NB4 (cell line): ENCODE measurements around the gene SASH1.

Source experiments
- DNase-seq: peaks from one replicate; pipeline ENCODE4 v3.0.0; 2010; ENCODE audit warnings: low read depth
- H3K4me3 ChIP-seq: one replicate; pipeline ENCODE4 v1.5.1; 2011; ENCODE audit warnings: mild to moderate bottlenecking, low read depth, low read length, moderate library complexity
- CTCF ChIP-seq: IDR thresholded peaks from one replicate; pipeline ENCODE4 v1.5.1; 2012; ENCODE audit warnings: low read depth, low read length
- MYC ChIP-seq: IDR thresholded peaks from 2 replicates; pipeline ENCODE4 v1.6.1; 2011; ENCODE audit warnings: low read depth, low read length
- POLR2A ChIP-seq: IDR thresholded peaks from 2 replicates; pipeline ENCODE4 v1.6.1; 2011; ENCODE audit warnings: mild to moderate bottlenecking; ENCODE audit not compliant: insufficient read length; ENCODE audit errors: extremely low read depth
- TF ChIP-seq, protein P1 (sequence below): IDR thresholded peaks from 2 replicates; pipeline ENCODE4 v1.6.1; 2011; ENCODE audit warnings: low read depth, low read length

SASH1 gene

DNA sequence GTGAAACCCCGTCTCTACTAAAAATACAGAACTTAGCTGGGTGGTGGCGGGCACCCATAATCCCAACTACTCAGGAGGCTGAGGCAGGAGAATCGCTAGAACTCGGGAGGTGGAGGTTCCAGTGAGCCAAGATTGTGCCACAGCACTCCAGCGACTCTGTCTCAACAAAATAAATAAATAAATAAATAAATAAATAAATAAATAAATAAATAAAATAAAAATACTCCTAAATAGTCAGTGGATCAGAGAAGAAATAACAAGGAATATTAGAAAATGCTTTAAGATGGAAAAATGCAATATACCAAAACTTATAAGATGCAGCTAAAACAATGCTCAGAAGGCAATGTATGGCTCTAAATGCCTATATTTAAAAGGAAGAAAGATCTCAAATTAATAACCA, 39.0 kb upstream of the SASH1 start:
- no peak for TF ChIP-seq MYC
- no peak for TF ChIP-seq POLR2A
- no peak for TF ChIP-seq CTCF
- TF ChIP-seq, protein P1, sequence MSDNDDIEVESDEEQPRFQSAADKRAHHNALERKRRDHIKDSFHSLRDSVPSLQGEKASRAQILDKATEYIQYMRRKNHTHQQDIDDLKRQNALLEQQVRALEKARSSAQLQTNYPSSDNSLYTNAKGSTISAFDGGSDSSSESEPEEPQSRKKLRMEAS: no peak
- no peak overlapping the region for H3K4me3 ChIP-seq
- no peak for DNase-seq

- TF ChIP-seq, protein P1: no peak
- TF ChIP-seq POLR2A: no peak
- no peak for TF ChIP-seq CTCF
- H3K4me3 ChIP-seq: no peak overlapping the region
- DNase-seq: no peak
These were observed 37.7 kb upstream of the SASH1 start for GRCh38 chr6:148304976-148305375.

DNA sequence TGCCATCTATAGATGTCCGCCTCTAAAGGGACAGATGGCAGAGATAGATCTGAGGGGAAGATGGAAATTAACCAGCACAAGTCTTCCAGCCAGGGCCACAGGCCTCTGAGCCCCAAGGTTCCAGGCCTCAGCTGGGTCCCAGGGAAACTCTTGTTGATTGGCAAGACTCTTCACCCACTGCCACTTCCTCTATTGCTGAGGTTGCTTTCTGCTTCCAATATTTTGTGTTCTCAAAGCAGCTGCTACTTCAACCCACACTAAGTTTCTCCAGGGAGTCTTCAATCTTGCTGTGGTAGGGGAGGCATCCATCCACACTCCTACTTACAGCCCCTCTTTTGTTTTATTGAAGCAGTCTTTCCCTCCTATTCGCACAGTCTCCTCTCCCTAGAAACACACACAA, 36.4 kb upstream of the SASH1 start:
- TF ChIP-seq POLR2A (no peak), CTCF (no peak), MYC (no peak)
- TF ChIP-seq, protein P1: no peak
- no peak overlapping the region for H3K4me3 ChIP-seq
- DNase-seq: no peak

DNA sequence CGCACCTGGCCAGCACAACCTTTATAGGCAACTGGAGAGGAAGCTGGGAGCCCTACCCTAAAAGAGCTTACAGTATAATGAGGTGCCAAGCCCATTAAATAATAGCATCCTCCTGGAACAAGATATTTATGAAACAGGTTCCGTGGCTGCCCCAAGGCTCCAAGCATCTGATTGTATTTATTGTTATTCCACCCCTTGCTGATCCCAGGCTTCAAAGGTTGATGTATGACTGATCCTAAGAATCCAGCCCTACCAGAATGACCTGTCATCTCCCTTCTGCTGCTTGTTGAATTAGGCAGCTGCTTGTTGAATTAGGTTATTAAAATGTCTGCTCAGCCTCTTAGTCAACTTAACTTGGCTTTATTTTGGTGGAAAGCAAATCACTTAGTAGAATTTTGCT, 35.2 kb upstream of the SASH1 start:
- no peak for DNase-seq
- no peak for TF ChIP-seq POLR2A
- H3K4me3 ChIP-seq: no peak overlapping the region

- H3K4me3 ChIP-seq: no peak overlapping the region
- DNase-seq: no peak
- TF ChIP-seq CTCF (no peak), MYC (no peak), POLR2A (no peak)
- TF ChIP-seq, protein P1: no peak
These were observed 33.3 kb upstream of the SASH1 start for GRCh38 chr6:148309301-148309700.

GRCh38 chr6:148311966-148312669, 30.5 kb upstream of the SASH1 start:
- DNase-seq: no peak
- TF ChIP-seq MYC (no peak), CTCF (no peak), POLR2A (no peak)
- TF ChIP-seq, protein P1: no peak
- no peak overlapping the region for H3K4me3 ChIP-seq
